ENCODE results near the gene ATP8B1.
"Not testable (repeated sequence)": the region's sequence is repeated elsewhere in the genome, so short reads cannot be mapped to it uniquely, and the experiment has no call there.

ATP8B1 gene

GRCh38 chr18:57803103-57803969 lies at the start of gene ATP8B1:
Gene ATP8B1 (minus strand): TSS chr18:57803315. CDS start chr18:57731807, 71,508 bp downstream.
- H3K9me3 ChIP-seq (replicated peaks in 1 of 11), result peaks cover 15 to 37% (median 26%) of the 10 kb centered on the region in 11 experiments
- H3K36me3 ChIP-seq, result peaks cover 0 to 6% (median 0%) of the 10 kb centered on the region in 11 experiments; a peak in 2 of 22 replicates
- no peak for TF ChIP-seq Cebpa-rat (IDR thresholded peaks at IDR 0.05)
- peaks cover 0 to 24% (median 11%) of the 10 kb centered on the region in 11 experiments; a peak in 11 of 22 replicates for H4K20me1 ChIP-seq
- 0 out of 22 replicates have a peak within 1 kb of the TSS, but pooled peaks of 2 of the 11 experiments have one; percentile 7 to 30 for H3K9ac ChIP-seq
- peaks cover 7 to 32% (median 16%) of the 10 kb centered on the region in 10 experiments; a peak in 18 of 20 replicates for H3K4me1 ChIP-seq
- H3K27me3 ChIP-seq, result peaks cover 64 to 74% (median 71%) of the 10 kb centered on the region in 11 experiments
- H3K4me3 ChIP-seq, result peak within 1 kb of the TSS; percentile 22 to 63 (median 46)
- peak within 1 kb of the TSS; percentile 37 to 95 (median 76) for H3K4me2 ChIP-seq
- H3K27ac ChIP-seq, result no peak within 1 kb of the TSS

GRCh38 chr18:57850063-57850462 lies 46.9 kb upstream of the ATP8B1 start:
- H3K27ac ChIP-seq, result no peak overlapping the region
- no peaks in the 10 kb centered on the region for H3K9me3 ChIP-seq (replicated peaks in 1 of 11)
- H3K4me2 ChIP-seq, result no peak overlapping the region
- H3K36me3 ChIP-seq, result no peaks in the 10 kb centered on the region
- H4K20me1 ChIP-seq, result no peaks in the 10 kb centered on the region
- no peak overlapping the region for H3K9ac ChIP-seq
- TF ChIP-seq Cebpa-rat (IDR thresholded peaks at IDR 0.05), result no peak
- H3K27me3 ChIP-seq, result no peaks in the 10 kb centered on the region
- no peaks in the 10 kb centered on the region for H3K4me1 ChIP-seq
- no peak overlapping the region for H3K4me3 ChIP-seq

- not testable (repeated sequence) for H3K9me3 ChIP-seq (replicated peaks in 1 of 11); H4K20me1 ChIP-seq; H3K4me3 ChIP-seq; H3K36me3 ChIP-seq; H3K9ac ChIP-seq; H3K4me1 ChIP-seq; H3K4me2 ChIP-seq; H3K27ac ChIP-seq; H3K27me3 ChIP-seq
These were observed 45.3 kb upstream of the ATP8B1 start for GRCh38 chr18:57848374-57848773.

- H3K27me3 ChIP-seq; H3K4me3 ChIP-seq; H4K20me1 ChIP-seq; H3K4me2 ChIP-seq; H3K36me3 ChIP-seq; H3K4me1 ChIP-seq; H3K27ac ChIP-seq; H3K9me3 ChIP-seq (replicated peaks in 1 of 11); H3K9ac ChIP-seq: not testable (repeated sequence)
These were observed 44.3 kb upstream of the ATP8B1 start for GRCh38 chr18:57847431-57847830.

- Histone ChIP-seq H3K27me3 (no peaks in the 10 kb centered on the region), H3K9me3 (replicated peaks in 1 of 11) (no peaks in the 10 kb centered on the region), H4K20me1 (no peaks in the 10 kb centered on the region), H3K36me3 (no peaks in the 10 kb centered on the region), H3K27ac (no peak overlapping the region), H3K4me2 (no peak overlapping the region), H3K4me1 (no peaks in the 10 kb centered on the region), H3K9ac (no peak overlapping the region), H3K4me3 (no peak overlapping the region)
- TF ChIP-seq Cebpa-rat (IDR thresholded peaks at IDR 0.05), result no peak
These were observed 43.1 kb upstream of the ATP8B1 start for GRCh38 chr18:57846258-57846657.

- Histone ChIP-seq H3K4me2 (no peak overlapping the region), H3K27ac (no peak overlapping the region), H4K20me1 (no peaks in the 10 kb centered on the region), H3K36me3 (no peaks in the 10 kb centered on the region), H3K9me3 (replicated peaks in 1 of 11) (no peaks in the 10 kb centered on the region), H3K4me1 (no peaks in the 10 kb centered on the region), H3K9ac (no peak overlapping the region), H3K27me3 (no peaks in the 10 kb centered on the region), H3K4me3 (no peak overlapping the region)
- TF ChIP-seq Cebpa-rat (IDR thresholded peaks at IDR 0.05), result no peak
These were observed 42.5 kb upstream of the ATP8B1 start for GRCh38 chr18:57845605-57846074.

- Histone ChIP-seq H3K27ac (no peak overlapping the region), H3K9me3 (replicated peaks in 1 of 11) (no peaks in the 10 kb centered on the region), H4K20me1 (no peaks in the 10 kb centered on the region), H3K4me2 (no peak overlapping the region), H3K4me1 (no peaks in the 10 kb centered on the region), H3K4me3 (no peak overlapping the region), H3K9ac (no peak overlapping the region), H3K36me3 (no peaks in the 10 kb centered on the region), H3K27me3 (no peaks in the 10 kb centered on the region)
- TF ChIP-seq Cebpa-rat (IDR thresholded peaks at IDR 0.05), result no peak
These were observed 41.2 kb upstream of the ATP8B1 start for GRCh38 chr18:57844319-57844718.

GRCh38 chr18:57843386-57843785 lies 40.3 kb upstream of the ATP8B1 start:
- no peak overlapping the region for H3K4me2 ChIP-seq
- no peaks in the 10 kb centered on the region for H3K36me3 ChIP-seq
- H3K27me3 ChIP-seq, result no peaks in the 10 kb centered on the region
- TF ChIP-seq Cebpa-rat (IDR thresholded peaks at IDR 0.05), result no peak
- H3K4me1 ChIP-seq, result peaks cover under 1 to 4% (median 4%) of the 10 kb centered on the region in 10 experiments; a peak in 17 of 20 replicates
- H3K27ac ChIP-seq, result no peak overlapping the region
- no peak overlapping the region for H3K4me3 ChIP-seq
- no peaks in the 10 kb centered on the region for H3K9me3 ChIP-seq (replicated peaks in 1 of 11)
- H3K9ac ChIP-seq, result no peak overlapping the region
- no peaks in the 10 kb centered on the region for H4K20me1 ChIP-seq

GRCh38 chr18:57841568-57841967 lies 38.5 kb upstream of the ATP8B1 start:
- no peaks in the 10 kb centered on the region for H4K20me1 ChIP-seq
- H3K4me2 ChIP-seq, result no peak overlapping the region

More at GRCh38 chr18:57841568-57841967, 38.5 kb upstream of the ATP8B1 start:
- no peak for TF ChIP-seq Cebpa-rat (IDR thresholded peaks at IDR 0.05)
- Histone ChIP-seq H3K9me3 (replicated peaks in 1 of 11) (0 out of 22 replicates have a peak, but pooled peaks cover 0 to 5% (median 0%) of the 10 kb centered on the region in 11 experiments), H3K9ac (no peak overlapping the region), H3K4me3 (no peak overlapping the region), H3K27me3 (no peaks in the 10 kb centered on the region), H3K27ac (no peak overlapping the region), H3K4me1 (peaks cover 7 to 20% (median 19%) of the 10 kb centered on the region in 10 experiments; a peak in 18 of 20 replicates), H3K36me3 (no peaks in the 10 kb centered on the region)

Data from BLaER1 treated with 17β-estradiol and CSF1 and Interleukin-3, amounts not matched to agents 10 nM and 100 nM (cell line).